ENCODE results near the gene AGXT. TPM values are rescaled to one million over a fixed set of nuclear protein-coding genes. Genes with fewer than 3 reads are reported as not detected.

Gene AGXT
- total and polyA plus RNA-seq, 2 of the 8 experiments (the other 6 are each of a cell fraction or from before 2014, with no cell fraction given): 0.03 TPM; not detected in 1

DNA sequence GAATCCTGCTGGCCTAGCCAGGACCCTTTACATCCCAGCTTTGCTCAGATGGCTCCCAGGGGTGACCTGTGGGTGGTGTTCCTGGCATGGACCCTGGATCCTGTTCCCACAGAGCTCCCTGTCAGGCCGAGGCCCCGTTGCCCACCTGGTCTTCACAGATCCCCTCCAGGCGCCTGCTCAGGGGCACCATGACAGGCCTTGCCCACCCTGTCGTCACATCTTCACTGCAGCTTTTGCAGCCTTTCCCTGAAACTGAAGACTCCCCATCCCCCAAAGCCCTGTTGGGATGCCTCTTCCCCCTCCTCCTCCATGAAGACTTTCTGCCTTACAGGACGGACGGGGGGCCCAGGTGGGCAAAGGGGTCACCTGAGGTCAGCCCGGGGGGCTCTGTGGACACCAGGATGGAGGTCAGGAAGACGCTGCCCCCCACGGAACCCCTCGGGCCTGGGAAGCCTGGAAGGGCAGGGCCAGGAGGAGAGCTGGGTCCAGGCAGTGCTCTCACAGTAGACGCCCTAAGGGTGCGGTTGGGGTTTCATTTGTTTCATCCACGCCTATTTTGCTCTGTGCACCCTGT, 35.6 kb upstream of the AGXT start (continued):
- no peak for TF ChIP-seq KDM4A (IDR thresholded peaks at IDR 0.05; ENCODE audit: low read depth, low read length, severe bottlenecking)
- no peak for TF ChIP-seq KDM1A (IDR thresholded peaks at IDR 0.05; ENCODE audit: borderline replicate concordance, low read length)
- no peak for TF ChIP-seq CHD1 (IDR thresholded peaks at IDR 0.05; ENCODE audit: low read depth, low read length)
- TF ChIP-seq CHD2 (IDR thresholded peaks at IDR 0.05; ENCODE audit: low read length): no peak
- no peak for TF ChIP-seq SP2 (IDR thresholded peaks at IDR 0.05; ENCODE audit: low read length)
- no peak for TF ChIP-seq HDAC2 (IDR thresholded peaks at IDR 0.05; ENCODE audit: borderline replicate concordance in 1 of 2, low read depth in 2 of 2, low read length in 2 of 2)

Data from H1 (cell line).